Ammon's horn (tissue), 1 donor: ENCODE results near the gene ZNF3.
A peak's percentile ranks its signal among the peaks of the same experiment; 100 is the strongest.
"Not testable (repeated sequence)": the region's sequence is repeated elsewhere in the genome, so short reads cannot be mapped to it uniquely, and the experiment has no call there.

ENCODE experiments used
- DNase-seq: peaks from one replicate; pipeline ENCODE4 v3.0.0-alpha.2; 2016; ENCODE audit warnings: low spot score

ZNF3 gene

GRCh38 chr7:100081535-100082102 is at the start of gene ZNF3:
Gene ZNF3, minus strand, starts transcription at chr7:100081723. Its CDS starts 4,366 bp downstream, at chr7:100077357.
- peak; percentile 99 for DNase-seq

- peak; percentile 77 for DNase-seq
These were observed 49.3 kb upstream of the ZNF3 start for GRCh38 chr7:100130608-100131453.

- DNase-seq, result not testable (repeated sequence)
These were observed 48.7 kb upstream of the ZNF3 start for GRCh38 chr7:100130220-100130607.

GRCh38 chr7:100128637-100128963 is 47.1 kb upstream of the ZNF3 start:
- DNase-seq, result no peak

GRCh38 chr7:100127866-100128636 is 46.5 kb upstream of the ZNF3 start:
- DNase-seq, result peak; percentile 20

- DNase-seq, result peak; percentile 96
These were observed 45.7 kb upstream of the ZNF3 start, which contains the start of gene MBLAC1 for GRCh38 chr7:100126931-100127865. Gene MBLAC1, plus strand, starts transcription at chr7:100126967. Its CDS starts 429 bp downstream, at chr7:100127396.

- no peak for DNase-seq
These were observed 44.9 kb upstream of the ZNF3 start for GRCh38 chr7:100126239-100126930.

GRCh38 chr7:100124301-100125230 is 43.0 kb upstream of the ZNF3 start:
- no peak for DNase-seq

- DNase-seq, result no peak
These were observed 41.0 kb upstream of the ZNF3 start for GRCh38 chr7:100122568-100122967.

GRCh38 chr7:100122067-100122466 is 40.5 kb upstream of the ZNF3 start:
- no peak for DNase-seq

- no peak for DNase-seq
These were observed 39.2 kb upstream of the ZNF3 start for GRCh38 chr7:100120733-100121036.

- peak; percentile 82 for DNase-seq
These were observed 38.6 kb upstream of the ZNF3 start for GRCh38 chr7:100119970-100120732.

- peak; percentile 98 for DNase-seq
These were observed 37.8 kb upstream of the ZNF3 start, which contains the start of the genes CNPY4 and TAF6 for GRCh38 chr7:100119072-100119969. Gene CNPY4, plus strand, starts transcription at chr7:100119634. Its CDS starts 111 bp downstream, at chr7:100119745. Gene TAF6, minus strand, starts transcription at chr7:100119358. Its CDS starts 5,149 bp downstream, at chr7:100114209.

- no peak for DNase-seq
These were observed 37.0 kb upstream of the ZNF3 start for GRCh38 chr7:100118388-100119071.

GRCh38 chr7:100115026-100115425 is 33.5 kb upstream of the ZNF3 start:
- no peak for DNase-seq

- DNase-seq, result no peak
These were observed 30.4 kb upstream of the ZNF3 start for GRCh38 chr7:100111914-100112313.

GRCh38 chr7:100111156-100111555 is 29.6 kb upstream of the ZNF3 start:
- DNase-seq, result no peak
